ENCODE data around the gene UGT2B7. TPM values are rescaled to one million over a fixed set of nuclear protein-coding genes. Genes with fewer than 3 reads are reported as not detected.

UGT2B7 gene
- total RNA-seq, 1 experiment from 2014 or later: not detected

- WGBS (ENCODE audit: extremely low coverage, insufficient read length, low lambda C conversion rate): no CpG with 5 or more reads among the region's 1 CpG
- Histone ChIP-seq H3K23me2 (ENCODE audit: insufficient read length, low read depth, low read length, poor library complexity, severe bottlenecking) (no peaks in the 10 kb centered on the region), H3K9me3 (ENCODE audit: control insufficient read depth, low read depth, low read length) (no peaks in the 10 kb centered on the region), H4K91ac (ENCODE audit: insufficient read length, low read depth, low read length) (no peak overlapping the region), H4K8ac (replicated peaks; ENCODE audit: insufficient read length, low read depth, low read length) (no peak overlapping the region), H4K5ac (ENCODE audit: insufficient read length, low read depth, low read length) (no peak overlapping the region), H3K27ac (ENCODE audit: insufficient read length, low read depth, low read length) (no peak overlapping the region), H3K18ac (ENCODE audit: insufficient read length, low read depth, low read length) (no peak overlapping the region), H2BK120ac (ENCODE audit: low read depth, low read length, poor library complexity, severe bottlenecking) (no peak overlapping the region), H2AFZ (ENCODE audit: low read length) (no peak overlapping the region), H3K4ac (ENCODE audit: low read depth, low read length) (no peak overlapping the region), H3K14ac (ENCODE audit: insufficient read depth, low read length) (no peak overlapping the region), H2BK12ac (ENCODE audit: insufficient read length, low read depth, low read length) (no peak overlapping the region), H4K20me1 (ENCODE audit: control insufficient read depth, insufficient read depth, insufficient read length) (no peaks in the 10 kb centered on the region), H3K27me3 (ENCODE audit: insufficient read depth, low read length) (no peaks in the 10 kb centered on the region), H3K23ac (ENCODE audit: insufficient read length, low read depth, low read length) (no peak overlapping the region), H3K79me1 (ENCODE audit: insufficient read depth, low read depth, low read length, poor library complexity, severe bottlenecking) (no peaks in the 10 kb centered on the region), H3K4me1 (ENCODE audit: insufficient read depth, low read length) (no peaks in the 10 kb centered on the region), H3K9ac (ENCODE audit: extremely low read depth, insufficient read length, low read length) (no peak overlapping the region), H2BK20ac (ENCODE audit: low read depth, low read length, poor library complexity, severe bottlenecking) (no peak overlapping the region), H3T11ph (ENCODE audit: low read length) (no peak overlapping the region), H3K4me2 (ENCODE audit: insufficient read depth, insufficient read length, low read length) (no peak overlapping the region), H2BK15ac (ENCODE audit: low read depth, low read length) (no peak overlapping the region), H3K56ac (ENCODE audit: insufficient read length, low read depth, low read length) (no peak overlapping the region), H2AK5ac (ENCODE audit: insufficient read length, low read length) (no peak overlapping the region), H3K79me2 (ENCODE audit: insufficient read depth, low read length) (no peaks in the 10 kb centered on the region), H2BK5ac (ENCODE audit: insufficient read length, low read length) (no peak overlapping the region)
- H3K36me3 Mint-ChIP-seq (ENCODE audit: insufficient read depth in 1 of 3, low read depth in 3 of 3): no peaks in the 10 kb centered on the region
- no peak overlapping the region for H3K27ac Mint-ChIP-seq
- H3K4me3 Mint-ChIP-seq: no peak overlapping the region
- TF ChIP-seq CTCF (conservative IDR thresholded peaks at IDR 0.05): no peak
- no peak for DNase-seq
- H3K27me3 Mint-ChIP-seq (ENCODE audit: low read depth): no peaks in the 10 kb centered on the region
- H3K4me1 Mint-ChIP-seq: no peaks in the 10 kb centered on the region
- no peaks in the 10 kb centered on the region for H3K9me3 Mint-ChIP-seq
Measured at GRCh38 chr4:69124941-69125340, 28.7 kb downstream of the UGT2B7 start.

Data from H9 (cell line).